ENCODE measurements around the gene GAS2L2.
"Not testable (repeated sequence)": the region's sequence is repeated elsewhere in the genome, so short reads cannot be mapped to it uniquely, and the experiment has no call there.

GRCh38 chr17:35703308-35703707 lies 49.7 kb downstream of the GAS2L2 start:
- TF ChIP-seq CTCF (IDR thresholded peaks at IDR 0.05); POLR2A (IDR thresholded peaks at IDR 0.05); POLR2AphosphoS5 (IDR thresholded peaks at IDR 0.05; ENCODE audit: insufficient read depth in 1 of 2, low read depth in 1 of 2): not testable (repeated sequence)

Measured in vagina (tissue), 2 donors.